Stomach (tissue), 4 donors: ENCODE data around the gene SLC26A9.
"Not testable (repeated sequence)": the region's sequence is repeated elsewhere in the genome, so short reads cannot be mapped to it uniquely, and the experiment has no call there.

Experiments
- CTCF ChIP-seq, 7 experiments: fragments of 450-650 bp in 4 of 7; fragments of 200-600 bp in 3 of 7; sonication (generic) in 3 of 7; IDR thresholded peaks; one replicate each; pipeline ENCODE4 v1.5.1; 2016 to 2019; ENCODE audit warnings: antibody characterized with exemption in 7 of 7, control low read depth in 2 of 7, mild to moderate bottlenecking in 1 of 7
- EP300 ChIP-seq: sonication (generic); formaldehyde crosslinking; IDR thresholded peaks from one replicate; pipeline ENCODE4 v1.6.1; 2017; ENCODE audit warnings: antibody characterized with exemption
- POLR2A ChIP-seq, 4 donors: fragments of 450-650 bp; IDR thresholded peaks; one replicate each; pipeline ENCODE4 v1.6.1; 2016; ENCODE audit warnings: antibody characterized with exemption in 4 of 4, control low read depth in 2 of 4, mild to moderate bottlenecking in 1 of 4, moderate library complexity in 1 of 4
- POLR2AphosphoS5 ChIP-seq, 3 donors: sonication (generic); formaldehyde crosslinking; IDR thresholded peaks; one replicate each; pipeline ENCODE4 v1.6.1; 2016; ENCODE audit warnings: antibody characterized with exemption in 3 of 3

- not testable (repeated sequence) for TF ChIP-seq CTCF (IDR thresholded peaks at IDR 0.05); POLR2A (IDR thresholded peaks at IDR 0.05); POLR2AphosphoS5 (IDR thresholded peaks at IDR 0.05); EP300
These were observed 51.8 kb downstream of the SLC26A9 start for GRCh38 chr1:205891481-205891880.
